Upper lobe of left lung (tissue), 4 donors: Measurements from ENCODE around the gene VASN.

Experiments used
- EP300 ChIP-seq, 4 donors: sonication (generic); formaldehyde crosslinking; IDR thresholded peaks; one replicate each; pipeline ENCODE4 v1.5.1; 2017; ENCODE audit warnings: antibody characterized with exemption in 4 of 4, control low read depth in 2 of 4
- POLR2A ChIP-seq, 4 donors: fragments of 450-650 bp; IDR thresholded peaks; one replicate each; pipeline ENCODE4 v1.5.1; 2016 to 2017; ENCODE audit warnings: antibody characterized with exemption in 4 of 4, mild to moderate bottlenecking in 2 of 4
- POLR2AphosphoS5 ChIP-seq, 2 donors: sonication (generic); formaldehyde crosslinking; IDR thresholded peaks; one replicate each; pipeline ENCODE4 v1.5.1; 2017; ENCODE audit warnings: antibody characterized with exemption in 2 of 2
- TF ChIP-seq, protein P1 (sequence below), 6 experiments: fragments of 450-650 bp in 4 of 6; fragments of 200-600 bp in 2 of 6; sonication (generic) in 2 of 6; IDR thresholded peaks; one replicate each; pipeline ENCODE4 v1.5.1; 2016 to 2019; ENCODE audit warnings: antibody characterized with exemption in 6 of 6

DNA sequence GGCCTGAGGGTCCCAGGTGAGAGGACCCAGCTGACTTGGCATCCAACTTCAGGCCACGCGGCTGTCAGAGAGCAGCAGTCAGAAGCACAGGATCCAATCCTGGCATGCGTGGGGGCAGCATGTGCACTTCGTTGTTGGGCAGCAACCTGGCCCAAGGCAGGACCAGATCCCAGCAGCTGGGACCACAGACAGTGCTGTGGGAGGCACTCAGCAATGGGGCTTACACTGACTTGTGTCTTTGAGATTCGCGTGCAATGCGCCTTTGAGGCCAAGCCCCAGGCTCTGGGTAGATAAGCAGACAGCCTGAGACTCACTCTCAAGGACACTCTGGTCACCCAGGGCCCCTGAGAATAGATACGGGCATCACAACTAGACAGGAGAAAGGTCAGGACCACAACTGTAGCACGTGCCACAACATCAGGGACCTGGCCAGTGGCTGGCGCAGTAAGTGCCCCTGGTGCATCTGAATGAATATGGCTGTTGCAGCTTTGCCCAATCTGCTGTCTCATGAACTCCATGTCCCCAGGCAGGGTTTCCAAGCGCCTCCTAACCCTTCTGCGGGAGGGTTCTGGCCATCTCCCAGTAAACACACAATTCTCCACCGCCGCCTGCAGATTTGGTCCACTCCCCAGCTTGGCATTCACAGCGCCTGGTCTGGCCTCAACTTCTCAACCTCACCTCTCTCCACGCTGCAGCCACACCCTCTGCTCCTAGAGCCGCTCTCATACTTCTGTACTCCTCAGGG is 23.7 kb upstream of the VASN start:
- TF ChIP-seq, protein P1, sequence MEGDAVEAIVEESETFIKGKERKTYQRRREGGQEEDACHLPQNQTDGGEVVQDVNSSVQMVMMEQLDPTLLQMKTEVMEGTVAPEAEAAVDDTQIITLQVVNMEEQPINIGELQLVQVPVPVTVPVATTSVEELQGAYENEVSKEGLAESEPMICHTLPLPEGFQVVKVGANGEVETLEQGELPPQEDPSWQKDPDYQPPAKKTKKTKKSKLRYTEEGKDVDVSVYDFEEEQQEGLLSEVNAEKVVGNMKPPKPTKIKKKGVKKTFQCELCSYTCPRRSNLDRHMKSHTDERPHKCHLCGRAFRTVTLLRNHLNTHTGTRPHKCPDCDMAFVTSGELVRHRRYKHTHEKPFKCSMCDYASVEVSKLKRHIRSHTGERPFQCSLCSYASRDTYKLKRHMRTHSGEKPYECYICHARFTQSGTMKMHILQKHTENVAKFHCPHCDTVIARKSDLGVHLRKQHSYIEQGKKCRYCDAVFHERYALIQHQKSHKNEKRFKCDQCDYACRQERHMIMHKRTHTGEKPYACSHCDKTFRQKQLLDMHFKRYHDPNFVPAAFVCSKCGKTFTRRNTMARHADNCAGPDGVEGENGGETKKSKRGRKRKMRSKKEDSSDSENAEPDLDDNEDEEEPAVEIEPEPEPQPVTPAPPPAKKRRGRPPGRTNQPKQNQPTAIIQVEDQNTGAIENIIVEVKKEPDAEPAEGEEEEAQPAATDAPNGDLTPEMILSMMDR (IDR thresholded peaks at IDR 0.05) = no peak
- TF ChIP-seq POLR2A (IDR thresholded peaks at IDR 0.05) = no peak
- no peak for TF ChIP-seq POLR2AphosphoS5 (IDR thresholded peaks at IDR 0.05)
- TF ChIP-seq EP300 (IDR thresholded peaks at IDR 0.05) = no peak
